HG02885 (cell line): ENCODE measurements around the gene COPB2.
"Not testable (repeated sequence)": the region's sequence is repeated elsewhere in the genome, so short reads cannot be mapped to it uniquely, and the experiment has no call there.

Experiments
- ATAC-seq: cut with Tn5 transposase; IDR thresholded peaks from one replicate; pipeline ENCODE4 v1.9.1; 2021; ENCODE audit warnings: mild to moderate bottlenecking; ENCODE audit not compliant: unreplicated experiment, poor library complexity

COPB2 gene

DNA sequence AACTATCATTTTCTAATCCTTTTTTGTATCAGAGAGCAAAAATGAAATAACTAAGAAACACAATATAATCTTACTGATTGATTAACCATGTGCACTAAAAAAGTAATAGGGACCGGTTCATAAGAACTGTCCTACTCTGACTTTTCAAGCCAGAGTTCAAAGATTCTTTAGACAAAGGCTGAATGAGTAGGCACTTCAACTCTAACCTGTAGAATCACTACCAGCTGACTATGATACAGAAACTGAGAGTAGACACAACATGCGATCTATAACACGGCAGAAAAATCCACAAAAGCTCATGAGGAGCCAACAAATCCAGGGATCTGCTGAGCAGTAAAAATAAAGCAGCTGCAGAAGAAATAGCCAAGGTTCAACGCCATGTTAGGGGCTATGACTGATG, 8.9 kb downstream of the COPB2 start:
- no peak for ATAC-seq

- ATAC-seq = no peak
Observed at GRCh38 chr3:139378587-139379241, 10.7 kb downstream of the COPB2 start.

GRCh38 chr3:139377378-139377777, 12.1 kb downstream of the COPB2 start:
- ATAC-seq = no peak

DNA sequence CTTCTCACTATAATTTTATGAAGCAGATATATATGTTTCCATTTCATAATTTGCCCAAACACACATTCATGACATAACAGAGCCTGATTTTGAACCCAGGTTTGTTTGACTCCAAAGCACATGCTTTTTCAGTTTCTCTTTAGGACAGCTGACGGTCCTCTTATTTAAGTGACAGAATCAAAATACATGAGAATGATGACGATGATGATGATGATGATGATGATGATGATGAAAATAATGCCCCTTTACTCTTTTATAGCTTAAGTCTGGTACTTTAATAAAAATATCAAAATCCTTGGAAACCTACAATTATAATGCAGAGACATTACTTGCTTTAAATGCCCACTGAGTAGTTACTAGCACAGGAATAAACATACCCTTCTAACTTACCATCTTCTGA, 15.3 kb downstream of the COPB2 start:
- no peak for ATAC-seq

- ATAC-seq = no peak
Observed at GRCh38 chr3:139364549-139364948, 24.9 kb downstream of the COPB2 start.

GRCh38 chr3:139361276-139361675, 28.2 kb downstream of the COPB2 start:
- ATAC-seq = no peak

DNA sequence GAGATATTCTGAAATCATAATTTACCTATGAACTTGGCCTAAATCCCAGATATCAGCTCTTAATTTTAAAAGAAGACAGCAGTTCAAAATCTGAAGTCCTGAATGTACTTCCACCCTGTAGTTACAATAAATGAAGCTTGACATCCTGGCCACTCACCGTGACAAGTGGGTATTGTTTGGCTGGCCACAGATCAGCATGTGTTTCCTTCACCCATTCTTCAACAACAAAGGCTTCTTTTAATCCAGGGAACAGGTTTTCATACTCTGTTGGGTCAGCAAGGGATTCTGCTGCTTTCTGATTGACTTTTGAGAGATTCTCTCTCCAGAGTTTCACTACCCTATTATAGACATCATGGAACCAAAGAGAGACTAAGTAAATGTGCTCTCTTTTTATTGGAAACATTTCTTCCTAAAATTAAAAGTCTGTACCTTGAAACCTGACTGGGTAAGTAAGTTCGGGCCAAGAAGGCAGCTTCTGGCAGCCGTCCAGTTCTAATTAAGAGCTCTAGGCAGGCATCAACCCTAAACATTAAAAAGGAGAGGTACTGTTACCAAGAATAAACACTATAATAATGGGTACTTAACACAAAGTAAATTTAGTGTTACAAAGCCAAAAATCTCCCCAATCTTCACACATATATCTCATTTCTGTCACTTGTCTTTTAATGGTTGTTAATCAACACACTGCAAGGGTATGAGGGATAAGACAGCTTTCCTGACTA, 30.4 kb downstream of the COPB2 start:
- ATAC-seq = no peak

- ATAC-seq = peak; percentile 79
Observed at GRCh38 chr3:139357899-139358298, 31.5 kb downstream of the COPB2 start.

DNA sequence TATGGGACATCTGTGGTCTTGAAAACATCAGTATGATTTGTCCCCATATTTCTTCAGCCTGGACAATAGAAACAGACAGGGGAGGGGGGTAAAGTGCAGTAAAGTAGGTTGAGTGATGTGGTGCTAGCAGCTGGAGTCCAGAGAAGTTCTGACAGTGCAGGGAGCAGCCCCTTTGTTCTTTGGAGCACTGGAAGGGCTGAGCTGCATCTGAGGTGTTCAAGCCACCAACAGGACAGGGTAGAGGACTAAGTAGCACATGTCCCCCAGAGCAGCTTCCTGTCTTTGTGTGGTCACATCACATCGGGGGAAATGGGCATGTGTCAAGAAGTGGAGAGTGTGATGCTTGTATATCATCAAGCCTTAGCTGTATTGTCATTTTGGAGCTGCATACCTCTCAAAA, 33.6 kb downstream of the COPB2 start:
- no peak for ATAC-seq

DNA sequence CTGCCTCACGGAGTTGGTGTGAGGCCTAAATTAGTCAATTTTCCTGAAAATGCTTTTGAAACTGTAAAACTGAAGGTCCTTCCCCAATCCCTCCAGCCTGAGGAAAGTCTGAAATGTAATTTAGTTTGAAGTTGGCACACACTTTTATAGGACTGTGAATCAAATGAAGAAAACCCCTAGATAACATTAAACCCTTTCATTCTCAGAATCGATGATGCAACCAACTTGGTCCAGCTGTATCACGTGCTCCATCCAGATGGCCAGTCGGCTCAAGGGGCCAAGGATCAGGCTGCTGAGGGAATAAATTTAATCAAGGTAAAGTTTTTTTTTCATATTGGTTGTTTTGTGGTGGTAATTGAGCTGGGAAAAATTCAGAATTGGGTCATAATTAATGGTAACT, 34.0 kb downstream of the COPB2 start:
- no peak for ATAC-seq

DNA sequence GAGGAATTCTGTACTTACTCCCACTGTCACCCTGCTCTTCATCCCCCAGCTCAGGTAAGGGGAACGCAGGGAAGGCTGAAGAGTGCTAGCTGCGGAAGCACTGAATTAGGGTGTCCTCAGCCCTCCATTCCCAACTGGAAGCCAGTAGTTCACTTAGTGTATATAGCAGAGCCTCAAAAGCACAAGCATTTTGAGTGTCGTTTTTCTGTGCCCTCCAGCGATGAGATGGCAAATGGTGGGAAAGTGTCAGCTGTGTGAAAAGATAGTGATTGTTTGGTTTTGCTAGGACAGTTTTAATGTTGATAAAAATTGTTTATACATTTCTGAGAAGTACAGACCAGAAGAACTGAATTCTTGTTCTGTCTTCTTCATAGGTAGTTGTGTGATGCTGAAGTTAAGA, 34.8 kb downstream of the COPB2 start:
- ATAC-seq = no peak

DNA sequence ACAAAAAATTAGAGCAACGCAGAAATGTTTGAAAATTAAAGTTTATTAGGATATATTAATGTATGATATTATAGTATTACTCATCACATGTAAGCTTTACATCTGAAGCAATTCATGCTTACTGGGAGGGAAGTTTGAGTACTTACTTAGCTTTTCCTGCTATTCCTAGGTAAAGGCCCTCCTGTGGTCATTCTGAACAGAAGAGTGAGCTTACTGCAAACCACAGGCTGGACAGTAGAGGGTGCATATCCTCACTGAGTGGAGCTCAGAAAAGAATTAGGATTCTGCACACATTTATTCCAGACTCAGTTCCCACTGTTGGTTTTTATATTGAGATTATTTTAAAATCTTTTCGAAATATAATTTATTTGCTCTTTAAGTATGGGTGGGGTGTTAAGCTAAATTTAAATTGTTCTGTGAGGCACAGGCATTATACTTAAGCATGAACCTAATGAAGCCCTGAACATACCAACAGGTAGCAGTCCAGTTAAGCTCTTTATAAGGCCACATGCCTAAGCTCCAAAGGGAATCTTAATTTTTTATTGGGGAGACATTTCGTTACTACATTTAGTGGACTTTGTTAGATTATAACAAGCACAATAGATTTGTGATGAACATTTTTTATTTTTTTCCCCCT, 35.4 kb downstream of the COPB2 start:
- no peak for ATAC-seq

DNA sequence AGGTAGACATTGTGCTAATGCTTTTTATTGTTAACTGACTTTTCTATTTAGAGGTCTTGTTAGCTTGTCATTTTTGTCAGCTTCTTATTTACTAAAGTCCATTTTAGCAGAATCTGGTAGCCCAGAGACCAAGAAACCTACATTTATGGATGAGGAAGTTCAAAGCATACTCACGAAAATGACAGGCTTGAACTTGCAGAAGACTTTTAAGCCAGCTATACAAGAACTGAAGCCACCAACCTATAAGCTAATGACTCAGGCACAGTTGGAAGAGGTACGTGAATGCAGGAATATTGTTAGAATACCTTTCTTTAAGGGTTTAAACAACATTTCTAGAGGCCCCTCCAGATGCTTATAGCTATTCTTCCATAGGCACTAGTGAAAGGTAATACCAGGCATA, 42.7 kb downstream of the COPB2 start:
- ATAC-seq = no peak

DNA sequence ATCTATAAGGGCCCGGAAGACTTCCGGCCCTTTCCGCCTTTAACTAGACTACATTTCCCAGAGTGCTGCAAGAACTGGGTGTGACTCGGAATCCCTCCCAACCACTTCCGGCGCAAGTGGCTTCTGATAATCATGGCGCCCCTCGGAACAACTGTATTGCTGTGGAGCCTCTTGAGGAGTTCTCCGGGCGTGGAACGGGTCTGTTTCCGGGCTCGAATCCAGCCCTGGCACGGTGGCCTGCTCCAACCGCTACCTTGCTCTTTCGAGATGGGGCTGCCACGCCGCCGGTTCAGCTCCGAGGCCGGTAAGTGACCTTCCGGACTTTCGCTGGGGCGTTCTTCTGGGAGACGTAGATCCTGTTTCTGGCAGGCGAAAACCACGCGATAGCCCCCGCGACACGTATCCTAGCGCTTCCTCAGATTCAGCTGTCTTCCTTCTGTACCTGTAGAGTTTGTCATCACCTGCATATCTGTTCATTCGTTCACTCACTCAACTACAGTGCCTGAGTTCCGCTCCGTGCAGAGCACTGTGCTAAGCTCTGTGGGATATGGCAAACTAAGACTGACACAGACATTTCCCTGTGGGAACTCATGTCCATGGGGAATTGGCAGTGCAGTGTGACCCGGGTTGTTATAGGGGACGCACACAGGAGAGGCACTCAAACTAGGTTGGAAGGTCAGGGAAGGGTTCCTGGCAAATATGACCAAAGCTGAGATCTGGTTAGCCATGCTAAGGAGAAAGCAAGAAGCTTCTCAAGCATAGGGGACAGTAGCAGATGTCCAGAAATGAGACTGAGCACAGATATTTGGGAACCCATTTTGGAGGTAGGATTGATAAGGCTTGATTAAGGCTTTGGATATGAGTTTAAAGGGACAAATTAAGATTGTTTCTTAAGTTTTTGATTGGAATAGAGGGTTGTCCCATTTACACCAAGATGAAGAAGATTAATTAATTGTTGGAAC, 45.3 kb downstream of the COPB2 start, which contains the start of gene MRPS22:
TSS of gene MRPS22 (plus strand) at position 126 of the 962 bp plus-strand sequence. CDS start at position 133, 7 bp downstream.
- ATAC-seq = peak; percentile 97

DNA sequence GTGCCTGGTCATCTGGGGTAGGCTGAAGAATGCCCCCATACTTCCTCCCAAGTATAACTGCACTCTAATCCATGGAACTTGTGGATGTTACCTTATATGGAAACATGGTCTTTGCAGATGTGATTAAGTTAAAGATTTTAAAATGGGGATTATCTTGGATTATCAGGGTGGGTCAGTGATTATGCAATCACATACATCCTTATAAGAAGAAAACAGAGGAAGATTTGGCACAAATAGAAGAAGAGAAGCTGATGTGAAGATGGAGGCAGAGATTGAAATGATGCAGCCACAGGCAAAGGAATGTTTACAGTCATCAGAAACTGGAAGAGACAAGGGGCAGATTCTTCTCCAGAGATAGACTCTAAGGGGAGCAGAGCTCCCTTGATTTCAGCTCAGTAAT, 47.4 kb downstream of the COPB2 start:
- no peak for ATAC-seq

- ATAC-seq = no peak
Observed at GRCh38 chr3:139340784-139341183, 48.7 kb downstream of the COPB2 start.

GRCh38 chr3:139339219-139339906, 50.1 kb downstream of the COPB2 start:
- no peak for ATAC-seq

GRCh38 chr3:139338405-139338804, 51.0 kb downstream of the COPB2 start:
- ATAC-seq = no peak

DNA sequence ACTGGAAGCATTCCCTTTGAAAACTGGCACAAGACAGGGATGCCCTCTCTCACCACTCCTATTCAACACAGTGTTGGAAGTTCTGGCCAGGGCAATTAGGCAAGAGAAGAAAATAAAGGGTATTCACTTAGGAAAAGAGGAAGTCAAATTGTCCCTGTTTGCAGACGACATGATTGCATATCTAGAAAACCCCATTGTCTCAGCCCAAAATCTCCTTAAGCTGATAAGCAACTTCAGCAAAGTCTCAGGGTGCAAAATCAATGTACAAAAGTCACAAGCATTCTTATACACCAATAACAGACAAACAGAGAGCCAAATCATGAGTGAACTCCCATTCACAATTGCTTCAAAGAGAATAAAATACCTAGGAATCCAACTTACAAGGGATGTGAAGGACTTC, 54.8 kb downstream of the COPB2 start:
- ATAC-seq = not testable (repeated sequence)

DNA sequence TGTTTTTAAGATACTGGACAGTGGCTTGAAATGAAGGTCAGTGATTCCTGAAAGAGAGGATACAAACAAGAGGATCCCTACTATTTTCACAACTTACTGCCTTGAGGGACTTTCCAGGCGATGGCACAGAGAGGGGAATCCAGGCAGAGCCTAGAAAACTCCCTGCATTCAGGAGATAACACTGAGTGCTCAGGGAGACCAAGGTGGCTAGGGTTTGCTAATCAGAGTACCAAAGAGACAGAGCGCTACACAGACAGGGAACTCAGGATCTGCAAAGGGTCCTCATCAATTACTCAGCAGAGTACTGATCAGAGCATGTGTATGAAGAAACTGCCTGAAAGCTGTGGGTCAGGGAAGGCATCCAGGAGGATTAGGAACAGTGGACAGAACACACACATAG, 57.4 kb downstream of the COPB2 start:
- no peak for ATAC-seq
